H9 (cell line): Measurements from ENCODE around the gene TEX11. TPM values are rescaled to one million over a fixed set of nuclear protein-coding genes. Genes with fewer than 3 reads are reported as not detected.

Experiments used
- DNase-seq: peaks from one replicate; pipeline ENCODE4 v3.0.0-alpha.2; 2017
- H2AFZ ChIP-seq: one replicate; pipeline ENCODE4 v1.6.1; 2013; ENCODE audit warnings: mild to moderate bottlenecking, low read length, control low read depth, moderate library complexity
- H2AK5ac ChIP-seq: 2 replicates; pipeline ENCODE4 v1.6.1; 2013; ENCODE audit warnings: low read length, control low read depth, mixed read lengths; ENCODE audit not compliant: insufficient read length
- H2BK120ac ChIP-seq: one replicate; pipeline ENCODE4 v1.6.1; 2013; ENCODE audit warnings: low read depth, mild to moderate bottlenecking, low read length, control low read depth, inconsistent platforms; ENCODE audit not compliant: poor library complexity, severe bottlenecking
- H2BK12ac ChIP-seq: 2 replicates; pipeline ENCODE4 v1.6.1; 2013; ENCODE audit warnings: low read length, control low read depth, mixed read lengths, low read depth; ENCODE audit not compliant: insufficient read length
- H2BK15ac ChIP-seq: 2 replicates; pipeline ENCODE4 v1.6.1; 2013; ENCODE audit warnings: low read depth, low read length, control low read depth
- H2BK20ac ChIP-seq: one replicate; pipeline ENCODE4 v1.6.1; 2013; ENCODE audit warnings: low read depth, mild to moderate bottlenecking, low read length, control low read depth, inconsistent platforms; ENCODE audit not compliant: poor library complexity, severe bottlenecking
- H2BK5ac ChIP-seq: 2 replicates; pipeline ENCODE4 v1.6.1; 2013; ENCODE audit warnings: low read length, control low read depth, mixed read lengths; ENCODE audit not compliant: insufficient read length
- H3K14ac ChIP-seq: 2 replicates; pipeline ENCODE4 v1.6.1; 2013; ENCODE audit warnings: low read length, control low read depth; ENCODE audit not compliant: insufficient read depth
- H3K18ac ChIP-seq: 2 replicates; pipeline ENCODE4 v1.6.1; 2013; ENCODE audit warnings: low read depth, mild to moderate bottlenecking, mixed read lengths, low read length, control low read depth; ENCODE audit not compliant: insufficient read length
- H3K23ac ChIP-seq: 2 replicates; pipeline ENCODE4 v1.6.1; 2013; ENCODE audit warnings: low read length, control low read depth, mixed read lengths, low read depth; ENCODE audit not compliant: insufficient read length
- H3K23me2 ChIP-seq: 2 replicates; pipeline ENCODE4 v1.6.1; 2013; ENCODE audit warnings: low read depth, mild to moderate bottlenecking, mixed read lengths, low read length, control low read depth; ENCODE audit not compliant: insufficient read length, poor library complexity, severe bottlenecking
- H3K27ac ChIP-seq: 2 replicates; pipeline ENCODE4 v1.5.1; 2013; ENCODE audit warnings: low read length, control low read depth, mixed read lengths, low read depth; ENCODE audit not compliant: insufficient read length
- H3K27me3 ChIP-seq: 2 replicates; pipeline ENCODE4 v1.6.1; 2013; ENCODE audit warnings: low read length, control low read depth, inconsistent platforms; ENCODE audit not compliant: insufficient read depth
- H3K4ac ChIP-seq: 2 replicates; pipeline ENCODE4 v1.6.1; 2013; ENCODE audit warnings: low read depth, mild to moderate bottlenecking, control low read depth, inconsistent platforms, low read length, moderate library complexity
- H3K4me1 ChIP-seq: 2 replicates; pipeline ENCODE4 v1.6.1; 2013; ENCODE audit warnings: low read length, control low read depth, inconsistent platforms; ENCODE audit not compliant: insufficient read depth
- H3K4me2 ChIP-seq: 2 replicates; pipeline ENCODE4 v1.6.1; 2013; ENCODE audit warnings: low read length, control low read depth, mixed read lengths; ENCODE audit not compliant: insufficient read length, insufficient read depth
- H3K56ac ChIP-seq: 2 replicates; pipeline ENCODE4 v1.6.1; 2013; ENCODE audit warnings: low read depth, mild to moderate bottlenecking, mixed read lengths, low read length, control low read depth; ENCODE audit not compliant: insufficient read length
- H3K79me1 ChIP-seq: 2 replicates; pipeline ENCODE4 v1.6.1; 2013; ENCODE audit warnings: low read depth, mild to moderate bottlenecking, moderate library complexity, low read length, control low read depth, inconsistent platforms; ENCODE audit not compliant: insufficient read depth, poor library complexity, severe bottlenecking
- H3K79me2 ChIP-seq: 2 replicates; pipeline ENCODE4 v1.6.1; 2013; ENCODE audit warnings: low read length, control low read depth, inconsistent platforms; ENCODE audit not compliant: insufficient read depth
- H3K9ac ChIP-seq: 2 replicates; pipeline ENCODE4 v1.6.1; 2013; ENCODE audit warnings: low read length, control low read depth, mixed read lengths; ENCODE audit not compliant: insufficient read length; ENCODE audit errors: extremely low read depth
- H3K9me3 ChIP-seq: one replicate; pipeline ENCODE4 v1.6.1; 2013; ENCODE audit warnings: low read depth, low read length, inconsistent platforms; ENCODE audit not compliant: control insufficient read depth
- H3T11ph ChIP-seq: one replicate; pipeline ENCODE4 v1.6.1; 2013; ENCODE audit warnings: mild to moderate bottlenecking, low read length, control low read depth, inconsistent platforms
- H4K20me1 ChIP-seq: one replicate; pipeline ENCODE4 v1.6.1; 2013; ENCODE audit not compliant: control insufficient read depth, insufficient read length, insufficient read depth
- H4K5ac ChIP-seq: 2 replicates; pipeline ENCODE4 v1.6.1; 2013; ENCODE audit warnings: low read depth, mild to moderate bottlenecking, mixed read lengths, low read length, control low read depth; ENCODE audit not compliant: insufficient read length
- H4K8ac ChIP-seq: replicated peaks from 2 replicates; pipeline ENCODE4 v1.6.1; 2013; ENCODE audit warnings: low read length, control low read depth, mixed read lengths, low read depth; ENCODE audit not compliant: insufficient read length
- H4K91ac ChIP-seq: 2 replicates; pipeline ENCODE4 v1.6.1; 2013; ENCODE audit warnings: low read depth, mild to moderate bottlenecking, moderate library complexity, mixed read lengths, low read length, control low read depth; ENCODE audit not compliant: insufficient read length
- H3K27ac Mint-ChIP-seq, 3 experiments: 2 replicates in 2 of 3; 3 replicates in 1 of 3; pipeline ENCODE4 v1.8.0; 2020 to 2021; ENCODE audit warnings: mixed read lengths in 3 of 3, mild to moderate bottlenecking in 1 of 3, moderate library complexity in 1 of 3
- H3K27me3 Mint-ChIP-seq: 2 replicates; pipeline ENCODE4 v1.8.0; 2021; ENCODE audit warnings: low read depth, mild to moderate bottlenecking, moderate library complexity, mixed read lengths
- H3K36me3 Mint-ChIP-seq, 3 experiments: 2 replicates in 2 of 3; 3 replicates in 1 of 3; pipeline ENCODE4 v1.8.0; 2020 to 2021; ENCODE audit warnings: low read depth in 3 of 3, mixed read lengths in 3 of 3; ENCODE audit not compliant: insufficient read depth in 1 of 3
- H3K4me1 Mint-ChIP-seq, 2 experiments: 2 replicates each; pipeline ENCODE4 v1.8.0; 2020; ENCODE audit warnings: mixed read lengths in 2 of 2
- H3K4me3 Mint-ChIP-seq, 2 experiments: 2 replicates in 1 of 2; 3 replicates in 1 of 2; pipeline ENCODE4 v1.8.0; 2020 to 2021; ENCODE audit warnings: mild to moderate bottlenecking in 2 of 2, mixed read lengths in 2 of 2, moderate library complexity in 1 of 2
- H3K9me3 Mint-ChIP-seq, 2 experiments: 2 replicates in 1 of 2; 3 replicates in 1 of 2; pipeline ENCODE4 v1.8.0; 2020; ENCODE audit warnings: mild to moderate bottlenecking in 2 of 2, mixed read lengths in 2 of 2, moderate library complexity in 1 of 2
- WGBS: extraction: QIAGEN DNeasy Blood & Tissue Kit; methylation state at CpG from one replicate; pipeline ENCODE4 v1.1.7; 2013; ENCODE audit warnings: missing lambda C conversion rate, low lambda C conversion rate, mixed read lengths; ENCODE audit not compliant: insufficient read length; ENCODE audit errors: extremely low coverage; 5-methylcytosine and 5-hydroxymethylcytosine counted together
- total RNA-seq: library from RNA; stranded (reverse); gene quantifications from 2 replicates; pipeline ENCODE4 v1.2.1, GENCODE V29; 2021
- TF ChIP-seq, protein P1 (sequence below): fragments of 200-600 bp; sonication (generic); conservative IDR thresholded peaks from 3 replicates; pipeline ENCODE4 v1.8.0; 2021; ENCODE audit warnings: antibody characterized with exemption, mild to moderate bottlenecking

The TEX11 gene
- total RNA-seq, 1 experiment from 2014 or later, result 0.22 TPM

DNA sequence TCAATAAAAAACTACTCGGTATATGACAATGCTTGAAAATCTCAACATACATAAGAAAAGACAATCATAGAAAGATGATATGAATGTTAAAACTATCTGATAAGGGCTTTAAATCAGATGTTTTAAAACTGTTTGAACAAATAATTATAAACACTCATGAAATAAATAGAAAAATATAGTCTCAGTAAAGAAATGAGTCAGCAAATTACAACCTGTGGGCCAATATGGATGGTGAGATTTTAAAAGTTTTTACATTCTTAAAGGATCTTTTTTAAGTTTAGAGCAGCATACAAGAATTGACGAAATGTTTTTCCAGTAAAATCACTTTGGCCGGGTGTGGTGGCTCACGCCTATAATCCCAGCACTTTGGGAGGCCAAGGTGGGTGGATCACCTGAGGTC is 83.1 kb downstream of the TEX11 start:
- Histone ChIP-seq H4K8ac (no peak overlapping the region), H3K23me2 (no peaks in the 10 kb centered on the region), H3K4ac (no peak overlapping the region), H2BK12ac (no peak overlapping the region), H3K79me1 (no peaks in the 10 kb centered on the region), H2BK20ac (no peak overlapping the region), H3K23ac (no peak overlapping the region), H2BK15ac (no peak overlapping the region), H2BK5ac (no peak overlapping the region), H4K5ac (no peak overlapping the region), H3K79me2 (no peaks in the 10 kb centered on the region), H3K9ac (no peak overlapping the region), H2AFZ (no peak overlapping the region), H4K20me1 (no peaks in the 10 kb centered on the region), H3K4me1 (no peaks in the 10 kb centered on the region), H3K18ac (no peak overlapping the region), H4K91ac (no peak overlapping the region), H3K4me2 (no peak overlapping the region), H3K9me3 (peaks cover 14% of the 10 kb centered on the region), H3K27me3 (no peaks in the 10 kb centered on the region), H2BK120ac (no peak overlapping the region), H3K14ac (no peak overlapping the region), H2AK5ac (no peak overlapping the region), H3T11ph (no peak overlapping the region), H3K56ac (no peak overlapping the region), H3K27ac (no peak overlapping the region)
- no peak for DNase-seq
- no peak overlapping the region for H3K27ac Mint-ChIP-seq
- peaks cover 71 to 75% of the 10 kb centered on the region in 2 experiments for H3K9me3 Mint-ChIP-seq
- no peak overlapping the region for H3K4me3 Mint-ChIP-seq
- H3K4me1 Mint-ChIP-seq, result peaks cover 0 to 11% of the 10 kb centered on the region in 2 experiments; a peak in 3 of 4 replicates
- TF ChIP-seq, protein P1, sequence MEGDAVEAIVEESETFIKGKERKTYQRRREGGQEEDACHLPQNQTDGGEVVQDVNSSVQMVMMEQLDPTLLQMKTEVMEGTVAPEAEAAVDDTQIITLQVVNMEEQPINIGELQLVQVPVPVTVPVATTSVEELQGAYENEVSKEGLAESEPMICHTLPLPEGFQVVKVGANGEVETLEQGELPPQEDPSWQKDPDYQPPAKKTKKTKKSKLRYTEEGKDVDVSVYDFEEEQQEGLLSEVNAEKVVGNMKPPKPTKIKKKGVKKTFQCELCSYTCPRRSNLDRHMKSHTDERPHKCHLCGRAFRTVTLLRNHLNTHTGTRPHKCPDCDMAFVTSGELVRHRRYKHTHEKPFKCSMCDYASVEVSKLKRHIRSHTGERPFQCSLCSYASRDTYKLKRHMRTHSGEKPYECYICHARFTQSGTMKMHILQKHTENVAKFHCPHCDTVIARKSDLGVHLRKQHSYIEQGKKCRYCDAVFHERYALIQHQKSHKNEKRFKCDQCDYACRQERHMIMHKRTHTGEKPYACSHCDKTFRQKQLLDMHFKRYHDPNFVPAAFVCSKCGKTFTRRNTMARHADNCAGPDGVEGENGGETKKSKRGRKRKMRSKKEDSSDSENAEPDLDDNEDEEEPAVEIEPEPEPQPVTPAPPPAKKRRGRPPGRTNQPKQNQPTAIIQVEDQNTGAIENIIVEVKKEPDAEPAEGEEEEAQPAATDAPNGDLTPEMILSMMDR, result no peak
- WGBS, result no CpG with 5 or more reads among the region's 4 CpGs
- peaks cover 0 to 9% (median 0%) of the 10 kb centered on the region in 3 experiments; a peak in 3 of 7 replicates for H3K36me3 Mint-ChIP-seq
- H3K27me3 Mint-ChIP-seq, result peaks cover 2% of the 10 kb centered on the region; the same call in 1 of the 2 replicates
